ENCODE data around the gene SORBS2. TPM values are rescaled to one million over a fixed set of nuclear protein-coding genes. Genes with fewer than 3 reads are reported as not detected.

The SORBS2 gene
- total RNA-seq, 4 donors from 2014 or later, result 640 to 1,569 (median 1,016) TPM

DNA sequence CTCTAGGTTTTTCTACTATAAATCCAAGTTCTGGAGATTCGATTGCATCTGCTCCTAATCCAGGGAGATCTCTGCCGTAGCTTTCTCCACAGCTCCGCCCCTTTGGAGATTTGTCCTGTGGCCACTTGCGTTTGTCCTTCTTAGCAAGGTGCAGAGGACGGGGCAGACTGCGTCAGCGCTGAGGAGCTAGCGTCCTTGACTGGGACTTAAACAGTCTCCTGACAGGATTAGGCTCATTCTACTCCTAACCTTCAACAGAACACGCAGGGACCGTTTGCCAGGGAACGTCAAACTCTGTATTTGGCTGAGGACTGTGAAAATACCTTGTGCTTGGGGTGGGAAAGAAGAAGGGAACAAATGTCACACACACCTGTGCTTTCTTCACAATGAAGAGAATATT lies 38.6 kb downstream of the SORBS2 start:
- 41 to 63% methylated on average over 5 to 11 of the region's 11 CpGs for WGBS, 2 donors (ENCODE audit: low coverage in 1 of 2)
- Histone ChIP-seq H3K27ac (peak overlapping the region; percentile 56 to 80 (median 66)), H3K9me3 (peaks cover 0 to 5% (median 0%) of the 10 kb centered on the region in 3 donors), H3K4me1 (peaks cover 3 to 29% (median 4%) of the 10 kb centered on the region in 3 donors), H3K27me3 (no peaks in the 10 kb centered on the region), H3K36me3 (no peaks in the 10 kb centered on the region), H3K4me3 (peak overlapping the region; percentile 41 to 43)
- TF ChIP-seq POLR2A (IDR thresholded peaks at IDR 0.05) (no peak), EP300 (IDR thresholded peaks at IDR 0.05) (peak; percentile 61), POLR2AphosphoS5 (IDR thresholded peaks at IDR 0.05) (peak; percentile 58)
- TF ChIP-seq, protein P1, sequence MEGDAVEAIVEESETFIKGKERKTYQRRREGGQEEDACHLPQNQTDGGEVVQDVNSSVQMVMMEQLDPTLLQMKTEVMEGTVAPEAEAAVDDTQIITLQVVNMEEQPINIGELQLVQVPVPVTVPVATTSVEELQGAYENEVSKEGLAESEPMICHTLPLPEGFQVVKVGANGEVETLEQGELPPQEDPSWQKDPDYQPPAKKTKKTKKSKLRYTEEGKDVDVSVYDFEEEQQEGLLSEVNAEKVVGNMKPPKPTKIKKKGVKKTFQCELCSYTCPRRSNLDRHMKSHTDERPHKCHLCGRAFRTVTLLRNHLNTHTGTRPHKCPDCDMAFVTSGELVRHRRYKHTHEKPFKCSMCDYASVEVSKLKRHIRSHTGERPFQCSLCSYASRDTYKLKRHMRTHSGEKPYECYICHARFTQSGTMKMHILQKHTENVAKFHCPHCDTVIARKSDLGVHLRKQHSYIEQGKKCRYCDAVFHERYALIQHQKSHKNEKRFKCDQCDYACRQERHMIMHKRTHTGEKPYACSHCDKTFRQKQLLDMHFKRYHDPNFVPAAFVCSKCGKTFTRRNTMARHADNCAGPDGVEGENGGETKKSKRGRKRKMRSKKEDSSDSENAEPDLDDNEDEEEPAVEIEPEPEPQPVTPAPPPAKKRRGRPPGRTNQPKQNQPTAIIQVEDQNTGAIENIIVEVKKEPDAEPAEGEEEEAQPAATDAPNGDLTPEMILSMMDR (IDR thresholded peaks at IDR 0.05), result no peak
- ATAC-seq, result peak; percentile 31

DNA sequence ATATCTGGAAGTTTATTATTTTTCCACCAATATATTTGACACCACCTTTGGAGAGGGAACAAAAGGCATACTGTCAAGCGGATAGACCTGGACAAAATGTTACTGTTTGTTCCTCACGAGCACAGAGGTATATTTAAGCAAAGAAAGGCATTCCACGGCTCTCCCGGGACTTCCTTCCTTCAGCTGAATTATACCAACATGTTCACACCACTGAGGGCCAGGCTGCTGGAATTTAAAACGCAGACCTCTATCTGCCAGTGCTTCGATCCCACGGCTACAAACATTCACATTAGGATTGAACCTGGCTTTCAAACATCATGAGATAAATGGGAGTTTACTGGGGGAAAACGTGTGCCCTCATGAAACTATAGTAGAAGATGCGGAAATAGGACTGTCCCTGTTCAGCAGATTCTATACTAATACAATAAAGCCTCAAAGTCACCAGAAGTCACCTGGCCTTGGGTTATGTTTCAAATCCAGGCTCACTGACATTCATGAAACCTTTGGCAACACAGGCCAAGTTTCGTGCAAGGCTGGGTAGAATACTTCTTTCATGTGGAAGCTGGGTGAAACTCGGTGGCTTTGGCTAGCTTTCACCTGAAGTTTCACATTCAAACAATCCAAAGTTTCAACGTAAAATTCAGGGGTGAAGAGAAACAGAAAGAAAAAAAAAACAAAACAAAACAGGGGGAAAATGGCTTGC lies 39.5 kb downstream of the SORBS2 start:
- no peaks in the 10 kb centered on the region for H3K36me3 ChIP-seq
- WGBS, 2 donors (ENCODE audit: low coverage in 1 of 2), result 69 to 71% methylated on average over 10 to 12 of the region's 12 CpGs
- peaks cover 3 to 29% (median 4%) of the 10 kb centered on the region in 3 donors for H3K4me1 ChIP-seq
- peak overlapping the region in 2 of 4 donors; percentile 67 to 80 for H3K27ac ChIP-seq
- no peaks in the 10 kb centered on the region for H3K27me3 ChIP-seq
- ATAC-seq, result no peak
- peak overlapping the region in 1 of 2 donors; percentile 41 for H3K4me3 ChIP-seq
- TF ChIP-seq EP300 (IDR thresholded peaks at IDR 0.05) (no peak), POLR2A (IDR thresholded peaks at IDR 0.05) (no peak), POLR2AphosphoS5 (IDR thresholded peaks at IDR 0.05) (no peak)
- TF ChIP-seq, protein P1 (IDR thresholded peaks at IDR 0.05), result no peak
- peaks cover 0 to 5% (median 0%) of the 10 kb centered on the region in 3 donors for H3K9me3 ChIP-seq

DNA sequence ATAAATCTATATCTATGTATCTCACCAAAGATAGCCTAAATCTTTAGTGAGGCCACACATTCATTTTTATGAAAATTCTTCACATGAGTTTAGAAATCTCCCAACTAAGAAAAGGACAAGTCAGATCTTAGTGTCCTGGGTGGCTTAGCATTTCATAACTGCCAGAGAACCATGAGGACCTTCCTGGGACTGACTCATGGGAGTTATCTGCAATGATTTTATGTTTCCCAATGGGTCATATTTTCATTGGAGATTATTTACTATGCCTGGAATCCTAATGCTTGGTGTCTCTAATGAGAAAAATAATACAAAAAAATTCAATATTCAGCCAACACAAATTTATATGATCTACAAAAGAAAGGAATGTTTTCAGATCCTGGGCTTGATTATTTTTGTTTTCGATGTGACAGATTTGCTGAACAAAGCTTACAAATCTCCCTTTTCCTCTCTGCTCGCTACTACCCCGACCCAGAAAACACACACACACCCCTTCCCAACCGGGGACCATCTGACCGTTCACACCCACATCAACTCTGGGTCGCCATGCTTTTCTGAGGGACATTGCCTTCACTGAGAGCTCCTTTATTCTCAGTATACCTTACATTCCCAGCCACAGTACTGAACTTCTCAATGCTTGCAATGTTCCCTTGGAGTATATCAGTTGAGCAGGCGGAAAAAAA lies 40.1 kb downstream of the SORBS2 start:
- H3K4me1 ChIP-seq, result peaks cover 3 to 29% (median 4%) of the 10 kb centered on the region in 3 donors
- WGBS, 2 donors (ENCODE audit: low coverage in 1 of 2), result 67 to 76% methylated on average over 7 of the region's 7 CpGs
- H3K27ac ChIP-seq, result peak overlapping the region in 2 of 4 donors; percentile 67 to 80
- no peaks in the 10 kb centered on the region for H3K36me3 ChIP-seq
- TF ChIP-seq, protein P1 (IDR thresholded peaks at IDR 0.05), result no peak
- TF ChIP-seq POLR2A (IDR thresholded peaks at IDR 0.05), result no peak
- no peak for TF ChIP-seq POLR2AphosphoS5 (IDR thresholded peaks at IDR 0.05)
- TF ChIP-seq EP300 (IDR thresholded peaks at IDR 0.05), result no peak
- ATAC-seq, result no peak
- H3K9me3 ChIP-seq, result peaks cover 0 to 5% (median 0%) of the 10 kb centered on the region in 3 donors
- H3K27me3 ChIP-seq, result no peaks in the 10 kb centered on the region
- H3K4me3 ChIP-seq, result peak overlapping the region in 1 of 2 donors; percentile 41

DNA sequence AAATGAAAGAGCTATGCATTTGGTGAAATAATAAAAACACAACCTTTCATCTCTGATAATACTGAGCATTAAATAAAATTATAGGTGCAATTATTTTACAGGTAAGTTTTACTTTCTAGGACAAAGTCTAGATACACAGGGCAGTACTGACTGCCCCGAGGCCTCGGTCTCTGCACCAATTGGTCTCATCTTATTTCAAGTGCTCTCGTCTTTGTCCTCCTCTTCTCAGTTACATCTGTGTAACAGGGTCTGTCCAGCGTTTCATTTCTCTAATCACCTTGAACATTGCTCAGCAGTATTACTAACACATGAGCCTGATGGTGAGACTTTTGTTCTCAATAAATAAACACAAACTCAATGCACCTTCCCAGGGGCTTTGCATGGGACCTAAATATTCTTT lies 44.5 kb downstream of the SORBS2 start:
- Histone ChIP-seq H3K4me3 (no peak overlapping the region), H3K27me3 (no peaks in the 10 kb centered on the region), H3K36me3 (no peaks in the 10 kb centered on the region), H3K4me1 (no peaks in the 10 kb centered on the region), H3K27ac (no peak overlapping the region), H3K9me3 (peaks cover 0 to 5% (median 0%) of the 10 kb centered on the region in 3 donors)
- no peak for ATAC-seq
- WGBS, 2 donors (ENCODE audit: low coverage in 1 of 2), result 83 to 100% methylated on average over 4 of the region's 4 CpGs
- no peak for TF ChIP-seq POLR2A (IDR thresholded peaks at IDR 0.05)
- TF ChIP-seq, protein P1 (IDR thresholded peaks at IDR 0.05), result no peak
- TF ChIP-seq POLR2AphosphoS5 (IDR thresholded peaks at IDR 0.05), result no peak
- no peak for TF ChIP-seq EP300 (IDR thresholded peaks at IDR 0.05)

Data from gastroesophageal sphincter (tissue), 4 donors.